GM23338 (cell line): Measurements from ENCODE around the gene ETNPPL. TPM values are rescaled to one million over a fixed set of nuclear protein-coding genes. Genes with fewer than 3 reads are reported as not detected.

Source experiments
- ATAC-seq: fragments of 200-7000 bp; cut with Tn5 transposase; 3 replicates; pipeline ENCODE4 v1.9.1; 2020
- DNase-seq: peaks from one replicate; pipeline ENCODE4 v3.0.0-alpha.2; 2015; ENCODE audit warnings: low spot score
- H2AFZ ChIP-seq: fragments of 200-600 bp; sonication (generic); 2 replicates; pipeline ENCODE4 v1.8.0; 2016; ENCODE audit warnings: antibody characterized with exemption, mild to moderate bottlenecking, moderate library complexity
- H3F3A ChIP-seq: fragments of 200-600 bp; sonication (generic); replicated peaks from 2 replicates; pipeline ENCODE4 v1.8.0; 2017; ENCODE audit warnings: antibody characterized with exemption, mixed run types, low read depth
- H3K27ac ChIP-seq: fragments of 200-600 bp; sonication (generic); 2 replicates; pipeline ENCODE4 v1.6.1; 2016; ENCODE audit warnings: low read depth
- H3K27me3 ChIP-seq: fragments of 200-600 bp; sonication (generic); 2 replicates; pipeline ENCODE4 v1.8.0; 2016; ENCODE audit warnings: mild to moderate bottlenecking, mixed run types, moderate library complexity; ENCODE audit not compliant: insufficient read depth
- H3K36me3 ChIP-seq: fragments of 200-600 bp; sonication (generic); 2 replicates; pipeline ENCODE4 v1.8.0; 2016; ENCODE audit warnings: mild to moderate bottlenecking; ENCODE audit not compliant: insufficient read depth
- H3K4me1 ChIP-seq: fragments of 200-600 bp; sonication (generic); 2 replicates; pipeline ENCODE4 v1.8.0; 2016; ENCODE audit warnings: mild to moderate bottlenecking, moderate library complexity; ENCODE audit not compliant: insufficient read depth
- H3K4me2 ChIP-seq: fragments of 200-600 bp; sonication (generic); 2 replicates; pipeline ENCODE4 v1.7.1; 2017; ENCODE audit warnings: mixed run types
- H3K4me3 ChIP-seq: fragments of 200-600 bp; sonication (generic); 2 replicates; pipeline ENCODE4 v1.6.1; 2016; ENCODE audit warnings: mixed run types
- H3K79me2 ChIP-seq: fragments of 200-600 bp; sonication (generic); replicated peaks from 2 replicates; pipeline ENCODE4 v1.8.0; 2017; ENCODE audit warnings: mild to moderate bottlenecking; ENCODE audit not compliant: insufficient read depth
- H3K9me2 ChIP-seq: fragments of 200-600 bp; sonication (generic); 2 replicates; pipeline ENCODE4 v1.8.0; 2017; ENCODE audit not compliant: insufficient read depth
- H4K20me1 ChIP-seq: fragments of 200-600 bp; sonication (generic); replicated peaks from 2 replicates; pipeline ENCODE4 v1.8.0; 2017; ENCODE audit warnings: mild to moderate bottlenecking; ENCODE audit not compliant: insufficient read depth
- H3K27ac Mint-ChIP-seq: 2 replicates; pipeline ENCODE4 v1.8.0; 2020; ENCODE audit warnings: inconsistent platforms, mild to moderate bottlenecking, moderate library complexity, mixed read lengths
- H3K27me3 Mint-ChIP-seq: 3 replicates; pipeline ENCODE4 v1.8.0; 2022; ENCODE audit warnings: low read depth, mild to moderate bottlenecking, moderate library complexity, mixed read lengths, inconsistent platforms; ENCODE audit not compliant: insufficient read depth, poor library complexity
- H3K36me3 Mint-ChIP-seq: 3 replicates; pipeline ENCODE4 v1.8.0; 2021; ENCODE audit warnings: low read depth, mild to moderate bottlenecking, inconsistent platforms, moderate library complexity, mixed read lengths
- H3K4me1 Mint-ChIP-seq: 3 replicates; pipeline ENCODE4 v1.8.0; 2020; ENCODE audit warnings: mild to moderate bottlenecking, inconsistent platforms, mixed read lengths
- H3K4me3 Mint-ChIP-seq: 3 replicates; pipeline ENCODE4 v1.8.0; 2021; ENCODE audit warnings: moderate library complexity, mild to moderate bottlenecking, inconsistent platforms, mixed read lengths
- H3K9me3 Mint-ChIP-seq: 3 replicates; pipeline ENCODE4 v1.8.0; 2020; ENCODE audit warnings: moderate library complexity, mild to moderate bottlenecking, inconsistent platforms, mixed read lengths
- CREB1 ChIP-seq: fragments of 250-450 bp; sonication (Bioruptor Pico); IDR thresholded peaks from 2 replicates; pipeline ENCODE4 v1.5.0; 2020; ENCODE audit warnings: low read depth, mild to moderate bottlenecking, moderate library complexity
- EZH2 ChIP-seq: fragments of 200-600 bp; sonication (generic); IDR thresholded peaks from one replicate; pipeline ENCODE4 v1.8.0; 2017; ENCODE audit warnings: antibody characterized with exemption, mild to moderate bottlenecking, low read depth; ENCODE audit not compliant: unreplicated experiment
- EZH2phosphoT487 ChIP-seq: fragments of 200-600 bp; sonication (generic); IDR thresholded peaks from one replicate; pipeline ENCODE4 v1.8.1; 2018; ENCODE audit warnings: antibody characterized with exemption; ENCODE audit not compliant: unreplicated experiment
- JUNB ChIP-seq: IDR thresholded peaks from one replicate; pipeline ENCODE4 v1.6.1; 2016; ENCODE audit warnings: antibody characterized with exemption; ENCODE audit not compliant: unreplicated experiment
- NANOG ChIP-seq: IDR thresholded peaks from 2 replicates; pipeline ENCODE4 v1.6.1; 2016; ENCODE audit warnings: antibody characterized with exemption, borderline replicate concordance
- POLR2AphosphoS5 ChIP-seq: IDR thresholded peaks from 2 replicates; pipeline ENCODE4 v1.6.1; 2016; ENCODE audit warnings: antibody characterized with exemption, low read depth
- STAT1 ChIP-seq: IDR thresholded peaks from one replicate; pipeline ENCODE4 v1.6.1; 2016; ENCODE audit warnings: antibody characterized with exemption; ENCODE audit not compliant: unreplicated experiment
- ZNF114 ChIP-seq: fragments of 250-450 bp; sonication (Bioruptor Pico); IDR thresholded peaks from 2 replicates; pipeline ENCODE4 v1.5.0; 2020; ENCODE audit warnings: mild to moderate bottlenecking, moderate library complexity
- ZNF331 ChIP-seq: fragments of 250-450 bp; sonication (Bioruptor Pico); IDR thresholded peaks from 2 replicates; pipeline ENCODE4 v1.5.0; 2020; ENCODE audit warnings: low read depth, mild to moderate bottlenecking, moderate library complexity
- polyA plus RNA-seq: library from polyadenylated mRNA; unstranded; fragments of >200 nt; fragmentation: Nextera tagmentation; extraction: Ambion mirVana; gene quantifications from 2 replicates; pipeline ENCODE4 v1.2.1, GENCODE V29; 2016
- total RNA-seq: library from RNA; depleted of rRNA; stranded (reverse); fragments of >200 nt; shearing (Covaris generic); gene quantifications from 2 replicates; pipeline ENCODE4 v1.2.3, GENCODE V29; 2014
- TF ChIP-seq, protein P1 (sequence below), 2 experiments: fragments of 200-600 bp in 1 of 2; sonication (generic) in 1 of 2; conservative IDR thresholded peaks; 2 replicates each; pipeline versions ENCODE4 v1.5.1 to v1.6.1; 2016 to 2017; ENCODE audit warnings: antibody characterized with exemption in 2 of 2, low read depth in 2 of 2, mild to moderate bottlenecking in 2 of 2, moderate library complexity in 1 of 2
- TF ChIP-seq, protein P2 (sequence below): IDR thresholded peaks from 2 replicates; pipeline ENCODE4 v1.6.1; 2016; ENCODE audit warnings: antibody characterized with exemption
- TF ChIP-seq, protein P3 (sequence below): IDR thresholded peaks from one replicate; pipeline ENCODE4 v1.6.1; 2018; ENCODE audit warnings: antibody characterized with exemption; ENCODE audit not compliant: unreplicated experiment

Gene ETNPPL
- total and polyA plus RNA-seq, 2 experiments from 2014 or later = 1.2 to 1.5 TPM

DNA sequence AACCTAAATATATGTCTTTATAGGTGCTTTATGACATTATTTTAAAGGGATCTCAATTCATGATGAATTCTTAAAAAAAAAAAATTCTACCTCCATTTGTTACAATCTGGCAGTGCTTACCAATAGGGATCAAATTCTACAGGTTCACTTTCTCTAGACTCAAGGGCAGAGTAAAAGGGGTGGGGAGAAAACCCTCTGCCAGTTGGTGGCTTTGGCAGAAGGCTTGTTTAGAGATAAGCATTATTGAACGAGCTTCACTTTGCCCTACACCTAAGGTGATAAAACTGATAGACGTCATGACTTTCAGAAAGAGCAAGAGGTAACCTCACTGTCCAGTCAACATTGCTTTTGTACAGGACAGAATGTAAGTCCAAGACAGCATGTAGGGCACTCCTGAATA lies 58.9 kb downstream of the ETNPPL start:
- Histone ChIP-seq H3K9me2 (no peaks in the 10 kb centered on the region), H3K4me1 (no peaks in the 10 kb centered on the region), H3K4me2 (no peak overlapping the region), H3K27me3 (no peaks in the 10 kb centered on the region), H3K4me3 (no peak overlapping the region), H3K36me3 (no peaks in the 10 kb centered on the region), H3F3A (no peaks in the 10 kb centered on the region), H4K20me1 (no peaks in the 10 kb centered on the region), H3K79me2 (no peaks in the 10 kb centered on the region), H3K27ac (no peak overlapping the region), H2AFZ (no peak overlapping the region)
- Mint-ChIP-seq H3K27me3 (peaks cover 3% of the 10 kb centered on the region), H3K27ac (no peak overlapping the region), H3K4me1 (no peaks in the 10 kb centered on the region), H3K36me3 (no peaks in the 10 kb centered on the region), H3K9me3 (no peaks in the 10 kb centered on the region), H3K4me3 (no peak overlapping the region)
- ATAC-seq (no peak), DNase-seq (no peak)
- TF ChIP-seq JUNB (no peak), CREB1 (no peak), EZH2 (no peak)
- TF ChIP-seq, protein P1, sequence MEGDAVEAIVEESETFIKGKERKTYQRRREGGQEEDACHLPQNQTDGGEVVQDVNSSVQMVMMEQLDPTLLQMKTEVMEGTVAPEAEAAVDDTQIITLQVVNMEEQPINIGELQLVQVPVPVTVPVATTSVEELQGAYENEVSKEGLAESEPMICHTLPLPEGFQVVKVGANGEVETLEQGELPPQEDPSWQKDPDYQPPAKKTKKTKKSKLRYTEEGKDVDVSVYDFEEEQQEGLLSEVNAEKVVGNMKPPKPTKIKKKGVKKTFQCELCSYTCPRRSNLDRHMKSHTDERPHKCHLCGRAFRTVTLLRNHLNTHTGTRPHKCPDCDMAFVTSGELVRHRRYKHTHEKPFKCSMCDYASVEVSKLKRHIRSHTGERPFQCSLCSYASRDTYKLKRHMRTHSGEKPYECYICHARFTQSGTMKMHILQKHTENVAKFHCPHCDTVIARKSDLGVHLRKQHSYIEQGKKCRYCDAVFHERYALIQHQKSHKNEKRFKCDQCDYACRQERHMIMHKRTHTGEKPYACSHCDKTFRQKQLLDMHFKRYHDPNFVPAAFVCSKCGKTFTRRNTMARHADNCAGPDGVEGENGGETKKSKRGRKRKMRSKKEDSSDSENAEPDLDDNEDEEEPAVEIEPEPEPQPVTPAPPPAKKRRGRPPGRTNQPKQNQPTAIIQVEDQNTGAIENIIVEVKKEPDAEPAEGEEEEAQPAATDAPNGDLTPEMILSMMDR (conservative IDR thresholded peaks at IDR 0.05; ENCODE audit: low read depth in 2 of 2) = no peak

DNA sequence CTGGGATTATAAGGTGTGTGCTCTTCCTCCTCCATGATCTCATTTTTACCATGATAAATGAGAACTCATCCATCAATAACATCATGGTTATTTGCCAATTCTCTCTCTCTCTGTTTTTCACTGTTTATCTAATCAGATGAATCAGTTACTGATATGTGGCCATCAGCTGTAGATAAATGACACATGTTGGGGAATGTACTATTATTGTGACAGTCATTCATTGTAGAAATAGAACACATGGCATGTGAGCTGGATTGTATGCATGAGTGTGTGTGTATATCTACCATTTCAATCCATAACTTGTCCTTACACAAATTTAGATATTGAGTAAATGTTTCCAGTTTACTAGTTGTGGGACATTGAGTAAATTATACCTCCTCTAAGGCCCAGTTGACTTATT lies 59.5 kb downstream of the ETNPPL start:
- Histone ChIP-seq H3K27me3 (no peaks in the 10 kb centered on the region), H3K36me3 (no peaks in the 10 kb centered on the region), H3K4me3 (no peak overlapping the region), H4K20me1 (no peaks in the 10 kb centered on the region), H3K4me1 (no peaks in the 10 kb centered on the region), H3K27ac (no peak overlapping the region), H3K4me2 (no peak overlapping the region), H3K9me2 (no peaks in the 10 kb centered on the region), H2AFZ (no peak overlapping the region), H3K79me2 (no peaks in the 10 kb centered on the region), H3F3A (no peaks in the 10 kb centered on the region)
- Mint-ChIP-seq H3K9me3 (no peaks in the 10 kb centered on the region), H3K4me3 (no peak overlapping the region), H3K27ac (no peak overlapping the region), H3K4me1 (no peaks in the 10 kb centered on the region), H3K27me3 (peaks cover 3% of the 10 kb centered on the region), H3K36me3 (no peaks in the 10 kb centered on the region)
- DNase-seq (no peak), ATAC-seq (no peak)
- TF ChIP-seq, protein P2, sequence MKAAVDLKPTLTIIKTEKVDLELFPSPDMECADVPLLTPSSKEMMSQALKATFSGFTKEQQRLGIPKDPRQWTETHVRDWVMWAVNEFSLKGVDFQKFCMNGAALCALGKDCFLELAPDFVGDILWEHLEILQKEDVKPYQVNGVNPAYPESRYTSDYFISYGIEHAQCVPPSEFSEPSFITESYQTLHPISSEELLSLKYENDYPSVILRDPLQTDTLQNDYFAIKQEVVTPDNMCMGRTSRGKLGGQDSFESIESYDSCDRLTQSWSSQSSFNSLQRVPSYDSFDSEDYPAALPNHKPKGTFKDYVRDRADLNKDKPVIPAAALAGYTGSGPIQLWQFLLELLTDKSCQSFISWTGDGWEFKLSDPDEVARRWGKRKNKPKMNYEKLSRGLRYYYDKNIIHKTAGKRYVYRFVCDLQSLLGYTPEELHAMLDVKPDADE = no peak
- TF ChIP-seq EZH2 = no peak

DNA sequence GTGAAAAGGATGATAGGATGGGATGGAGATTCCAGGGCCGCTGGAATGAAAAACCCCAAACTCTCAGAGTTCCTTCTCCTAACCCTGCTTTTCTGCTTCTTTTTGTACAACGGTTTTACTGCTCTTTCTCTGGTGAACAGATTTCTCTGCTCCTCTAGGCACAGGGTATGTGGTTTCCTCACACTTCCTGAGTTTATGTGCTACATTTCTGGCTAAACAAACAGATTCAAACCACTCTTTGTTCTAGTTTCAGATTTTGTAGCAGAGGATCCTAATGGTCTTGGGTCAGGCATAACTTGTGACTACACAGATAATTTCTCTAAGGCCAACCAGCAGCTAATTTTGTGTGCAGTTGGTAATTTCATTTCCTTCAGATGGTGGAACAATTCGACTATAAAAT lies 59.9 kb downstream of the ETNPPL start:
- H3K27ac Mint-ChIP-seq = no peak overlapping the region
- TF ChIP-seq POLR2AphosphoS5 = no peak
- no peak for TF ChIP-seq ZNF114 (CRISPR knock-in tag)
- TF ChIP-seq STAT1 = no peak
- TF ChIP-seq NANOG = no peak
- TF ChIP-seq ZNF331 (CRISPR knock-in tag) = no peak
- TF ChIP-seq, protein P3, sequence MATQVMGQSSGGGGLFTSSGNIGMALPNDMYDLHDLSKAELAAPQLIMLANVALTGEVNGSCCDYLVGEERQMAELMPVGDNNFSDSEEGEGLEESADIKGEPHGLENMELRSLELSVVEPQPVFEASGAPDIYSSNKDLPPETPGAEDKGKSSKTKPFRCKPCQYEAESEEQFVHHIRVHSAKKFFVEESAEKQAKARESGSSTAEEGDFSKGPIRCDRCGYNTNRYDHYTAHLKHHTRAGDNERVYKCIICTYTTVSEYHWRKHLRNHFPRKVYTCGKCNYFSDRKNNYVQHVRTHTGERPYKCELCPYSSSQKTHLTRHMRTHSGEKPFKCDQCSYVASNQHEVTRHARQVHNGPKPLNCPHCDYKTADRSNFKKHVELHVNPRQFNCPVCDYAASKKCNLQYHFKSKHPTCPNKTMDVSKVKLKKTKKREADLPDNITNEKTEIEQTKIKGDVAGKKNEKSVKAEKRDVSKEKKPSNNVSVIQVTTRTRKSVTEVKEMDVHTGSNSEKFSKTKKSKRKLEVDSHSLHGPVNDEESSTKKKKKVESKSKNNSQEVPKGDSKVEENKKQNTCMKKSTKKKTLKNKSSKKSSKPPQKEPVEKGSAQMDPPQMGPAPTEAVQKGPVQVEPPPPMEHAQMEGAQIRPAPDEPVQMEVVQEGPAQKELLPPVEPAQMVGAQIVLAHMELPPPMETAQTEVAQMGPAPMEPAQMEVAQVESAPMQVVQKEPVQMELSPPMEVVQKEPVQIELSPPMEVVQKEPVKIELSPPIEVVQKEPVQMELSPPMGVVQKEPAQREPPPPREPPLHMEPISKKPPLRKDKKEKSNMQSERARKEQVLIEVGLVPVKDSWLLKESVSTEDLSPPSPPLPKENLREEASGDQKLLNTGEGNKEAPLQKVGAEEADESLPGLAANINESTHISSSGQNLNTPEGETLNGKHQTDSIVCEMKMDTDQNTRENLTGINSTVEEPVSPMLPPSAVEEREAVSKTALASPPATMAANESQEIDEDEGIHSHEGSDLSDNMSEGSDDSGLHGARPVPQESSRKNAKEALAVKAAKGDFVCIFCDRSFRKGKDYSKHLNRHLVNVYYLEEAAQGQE = no peak
- no peak for TF ChIP-seq JUNB
- TF ChIP-seq, protein P1 (conservative IDR thresholded peaks at IDR 0.05; ENCODE audit: low read depth in 2 of 2) = no peak
- no peak for TF ChIP-seq EZH2phosphoT487

More for the DNA sequence above, 59.9 kb downstream of the ETNPPL start:
- peaks cover 3% of the 10 kb centered on the region for H3K27me3 Mint-ChIP-seq
- DNase-seq = no peak
- no peaks in the 10 kb centered on the region for H3K9me3 Mint-ChIP-seq
- H2AFZ ChIP-seq = 0 out of 2 replicates have a peak overlapping the region, but pooled peaks have one; percentile 38
- H3K36me3 Mint-ChIP-seq = no peaks in the 10 kb centered on the region
- no peaks in the 10 kb centered on the region for H3K9me2 ChIP-seq
- H3K27ac ChIP-seq = no peak overlapping the region
- H3K79me2 ChIP-seq = no peaks in the 10 kb centered on the region
- no peaks in the 10 kb centered on the region for H3K4me1 Mint-ChIP-seq
- H4K20me1 ChIP-seq = no peaks in the 10 kb centered on the region
- no peak for ATAC-seq
- no peaks in the 10 kb centered on the region for H3F3A ChIP-seq
- H3K4me1 ChIP-seq = no peaks in the 10 kb centered on the region
- H3K4me3 ChIP-seq = no peak overlapping the region
- H3K36me3 ChIP-seq = no peaks in the 10 kb centered on the region
- H3K4me2 ChIP-seq = no peak overlapping the region
- no peak overlapping the region for H3K4me3 Mint-ChIP-seq
- H3K27me3 ChIP-seq = no peaks in the 10 kb centered on the region
